Astrocyte of the cerebellum (primary cell): ENCODE results near the gene RFNG.

Source experiments
- DNase-seq: peaks from one replicate; pipeline ENCODE4 v3.0.0-alpha.2; 2011; ENCODE audit warnings: low read depth
- H3K4me3 ChIP-seq: 2 replicates; pipeline ENCODE4 v1.5.1; 2011; ENCODE audit warnings: mild to moderate bottlenecking, low read depth, low read length, moderate library complexity
- in situ Hi-C: cut with HindIII; loops from 2 replicates; pipeline ENCODE4 v1.10.0; 2017; ENCODE audit warnings: low sequenced_read_pairs
- TF ChIP-seq, protein P1 (sequence below): IDR thresholded peaks from 2 replicates; pipeline ENCODE4 v1.5.1; 2012; ENCODE audit warnings: low read length, low read depth, moderate library complexity, mild to moderate bottlenecking; ENCODE audit errors: missing control alignments

RFNG gene, protein sequence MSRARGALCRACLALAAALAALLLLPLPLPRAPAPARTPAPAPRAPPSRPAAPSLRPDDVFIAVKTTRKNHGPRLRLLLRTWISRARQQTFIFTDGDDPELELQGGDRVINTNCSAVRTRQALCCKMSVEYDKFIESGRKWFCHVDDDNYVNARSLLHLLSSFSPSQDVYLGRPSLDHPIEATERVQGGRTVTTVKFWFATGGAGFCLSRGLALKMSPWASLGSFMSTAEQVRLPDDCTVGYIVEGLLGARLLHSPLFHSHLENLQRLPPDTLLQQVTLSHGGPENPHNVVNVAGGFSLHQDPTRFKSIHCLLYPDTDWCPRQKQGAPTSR

DNA sequence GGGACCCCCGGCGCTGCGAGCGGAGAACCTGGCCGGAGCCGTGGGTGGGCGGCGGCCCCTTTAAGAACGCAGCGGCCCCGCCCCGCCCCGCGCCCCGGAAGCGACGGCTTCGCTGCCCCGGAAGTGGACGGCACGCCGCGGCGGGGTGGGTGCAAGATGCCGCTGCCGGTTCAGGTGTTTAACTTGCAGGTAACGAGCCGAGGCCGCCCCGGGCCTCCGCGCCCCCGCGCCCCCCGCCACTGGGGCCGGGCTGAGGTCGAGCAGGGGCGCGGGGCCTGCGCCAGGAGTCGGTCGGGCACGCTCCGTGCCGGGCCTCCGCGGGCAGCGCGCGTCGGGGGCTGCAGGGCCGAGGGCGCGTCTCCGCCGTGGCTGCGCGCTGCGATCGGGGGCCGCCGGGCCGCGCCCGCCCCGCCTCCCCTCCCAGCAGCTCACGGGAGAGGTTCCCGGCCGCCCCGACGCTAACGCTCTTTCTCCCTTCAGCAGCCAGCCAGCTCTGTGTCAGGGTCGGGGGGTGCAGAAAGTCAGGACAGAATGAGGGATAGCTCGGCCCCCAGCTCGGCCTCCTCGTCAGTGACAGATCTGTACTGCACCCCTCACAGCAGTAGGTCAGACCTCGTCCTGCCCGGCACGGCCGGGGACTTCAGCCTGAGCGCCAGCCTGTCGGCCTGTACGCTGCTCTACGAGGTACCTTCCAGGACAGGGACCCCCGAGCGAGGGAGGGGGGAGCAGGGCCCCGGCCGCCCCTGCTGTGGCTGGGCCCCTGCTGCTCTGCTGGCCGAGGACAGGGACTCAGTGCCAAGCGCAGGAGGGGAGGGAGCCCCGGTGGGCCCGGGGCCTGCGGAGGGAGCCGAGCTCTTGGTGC lies at the start of gene RFNG, which contains the start of gene GPS1:
Gene RFNG, minus strand, starts transcription at position 36 of the 862 bp plus-strand sequence. CDS start 45 bp downstream, outside the sequence.
Gene GPS1, plus strand, starts transcription at position 123 of the 862 bp plus-strand sequence. Its CDS starts 34 bp downstream, at position 157.
- no peak for DNase-seq
- in situ Hi-C loops, result no loop called here
- H3K4me3 ChIP-seq, result peak within 1 kb of the TSS; percentile 76
- TF ChIP-seq, protein P1, sequence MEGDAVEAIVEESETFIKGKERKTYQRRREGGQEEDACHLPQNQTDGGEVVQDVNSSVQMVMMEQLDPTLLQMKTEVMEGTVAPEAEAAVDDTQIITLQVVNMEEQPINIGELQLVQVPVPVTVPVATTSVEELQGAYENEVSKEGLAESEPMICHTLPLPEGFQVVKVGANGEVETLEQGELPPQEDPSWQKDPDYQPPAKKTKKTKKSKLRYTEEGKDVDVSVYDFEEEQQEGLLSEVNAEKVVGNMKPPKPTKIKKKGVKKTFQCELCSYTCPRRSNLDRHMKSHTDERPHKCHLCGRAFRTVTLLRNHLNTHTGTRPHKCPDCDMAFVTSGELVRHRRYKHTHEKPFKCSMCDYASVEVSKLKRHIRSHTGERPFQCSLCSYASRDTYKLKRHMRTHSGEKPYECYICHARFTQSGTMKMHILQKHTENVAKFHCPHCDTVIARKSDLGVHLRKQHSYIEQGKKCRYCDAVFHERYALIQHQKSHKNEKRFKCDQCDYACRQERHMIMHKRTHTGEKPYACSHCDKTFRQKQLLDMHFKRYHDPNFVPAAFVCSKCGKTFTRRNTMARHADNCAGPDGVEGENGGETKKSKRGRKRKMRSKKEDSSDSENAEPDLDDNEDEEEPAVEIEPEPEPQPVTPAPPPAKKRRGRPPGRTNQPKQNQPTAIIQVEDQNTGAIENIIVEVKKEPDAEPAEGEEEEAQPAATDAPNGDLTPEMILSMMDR, result no peak

DNA sequence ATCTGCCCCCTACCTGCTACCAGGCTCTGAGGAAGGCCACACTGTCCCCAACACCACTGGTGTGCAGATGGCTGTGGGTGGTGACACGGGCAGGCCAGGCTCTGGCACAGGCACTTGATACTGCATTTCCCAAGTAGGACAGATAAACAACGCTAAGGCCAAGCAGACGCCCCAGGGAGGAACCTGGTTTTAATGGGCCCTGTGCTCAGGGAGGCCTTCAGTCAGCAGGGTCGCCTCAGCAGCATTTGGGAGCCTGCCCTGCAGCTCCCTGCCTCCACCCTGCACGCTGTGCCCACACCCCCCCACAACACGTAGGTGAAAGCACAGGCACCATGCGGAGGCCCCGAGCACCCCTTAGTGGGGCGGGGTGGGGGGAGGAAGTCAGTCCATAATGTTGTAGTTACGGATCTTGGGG lies 49.7 kb upstream of the RFNG start:
- no peak for DNase-seq
- in situ Hi-C loops, result no loop called here
- TF ChIP-seq, protein P1, result no peak
- H3K4me3 ChIP-seq, result no peak overlapping the region

DNA sequence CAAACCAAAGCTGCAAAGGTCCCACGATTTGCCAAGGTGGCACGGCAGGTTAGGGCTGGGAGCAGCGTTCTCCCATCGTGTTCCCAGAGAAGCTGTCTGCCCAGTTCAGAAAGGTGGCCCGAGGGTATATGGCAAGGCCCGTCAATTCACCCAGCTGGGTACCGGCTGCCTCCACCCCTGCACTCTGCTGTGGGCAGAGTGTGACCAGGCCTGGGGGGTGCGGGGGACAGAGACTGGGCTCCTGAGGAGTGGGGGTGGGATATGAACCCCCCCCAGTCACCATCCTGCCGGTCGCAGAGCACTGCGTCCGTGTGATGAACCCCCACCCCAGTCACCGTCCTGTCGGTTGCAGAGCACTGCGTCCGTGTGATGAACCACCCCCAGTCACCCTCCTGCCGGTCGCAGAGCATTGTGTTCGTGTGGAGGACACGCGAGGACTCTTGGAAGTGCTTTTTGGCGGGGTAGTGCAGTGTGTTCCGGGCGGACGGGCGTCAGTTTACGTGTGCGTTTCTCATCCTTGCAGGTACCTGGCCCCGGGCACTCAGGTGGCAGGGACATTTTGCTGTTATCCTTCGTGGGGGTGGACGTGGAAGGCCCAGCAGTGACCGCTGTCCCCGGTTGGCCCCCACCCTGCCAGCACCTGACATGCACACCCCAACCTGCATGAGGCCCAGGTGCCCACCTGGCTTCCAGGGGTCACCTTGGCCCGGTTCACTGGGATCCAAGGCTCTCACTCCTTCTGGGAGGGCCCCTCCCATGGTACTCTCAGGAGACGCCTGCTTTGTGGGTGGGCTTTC lies 49.1 kb upstream of the RFNG start:
- in situ Hi-C loops, result no loop called here
- no peak overlapping the region for H3K4me3 ChIP-seq
- TF ChIP-seq, protein P1, result no peak
- no peak for DNase-seq

DNA sequence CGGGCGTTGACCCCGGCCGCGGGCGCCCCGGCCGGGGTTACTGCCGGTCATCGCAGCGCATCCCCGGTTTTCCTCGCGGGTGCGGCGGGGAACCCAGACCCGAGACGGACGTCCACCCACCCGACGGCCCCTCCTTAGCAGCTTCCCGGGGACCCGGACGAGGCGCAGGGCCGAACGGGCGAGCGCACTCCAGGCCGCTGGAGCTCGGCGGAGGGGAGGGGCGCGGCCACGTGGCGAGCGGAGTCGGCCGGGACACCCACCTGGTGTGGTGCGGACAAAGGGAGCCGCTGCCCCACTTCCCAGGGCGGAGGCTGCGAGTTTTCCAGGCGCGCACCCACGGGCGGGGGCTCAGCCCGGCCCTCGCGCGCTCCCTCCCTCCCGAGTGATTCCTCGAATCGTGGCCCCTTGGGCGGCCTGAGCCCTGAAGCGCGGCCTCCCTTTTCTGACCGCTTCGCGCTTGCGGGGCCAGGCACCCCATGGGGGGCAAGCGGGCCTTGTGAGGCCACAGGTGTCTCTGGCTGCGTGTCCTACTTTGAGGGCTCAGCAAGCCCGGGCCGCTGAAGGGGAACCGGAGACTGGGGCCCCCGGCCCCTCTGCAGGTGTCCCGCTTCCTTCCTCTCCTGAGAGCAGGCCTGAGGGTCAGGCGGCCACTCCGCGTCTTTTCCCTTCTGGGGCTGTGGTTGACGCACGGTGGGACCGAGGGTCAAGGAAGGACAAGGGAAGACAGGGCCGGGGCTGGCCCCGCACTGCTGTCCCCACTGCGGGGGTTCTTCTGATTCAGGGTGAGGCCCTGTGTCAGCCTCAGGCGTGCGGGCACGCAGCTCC lies 47.5 kb upstream of the RFNG start:
- no peak for DNase-seq
- peak overlapping the region; percentile 44 for H3K4me3 ChIP-seq
- TF ChIP-seq, protein P1, result no peak
- in situ Hi-C loops, result no loop called here

DNA sequence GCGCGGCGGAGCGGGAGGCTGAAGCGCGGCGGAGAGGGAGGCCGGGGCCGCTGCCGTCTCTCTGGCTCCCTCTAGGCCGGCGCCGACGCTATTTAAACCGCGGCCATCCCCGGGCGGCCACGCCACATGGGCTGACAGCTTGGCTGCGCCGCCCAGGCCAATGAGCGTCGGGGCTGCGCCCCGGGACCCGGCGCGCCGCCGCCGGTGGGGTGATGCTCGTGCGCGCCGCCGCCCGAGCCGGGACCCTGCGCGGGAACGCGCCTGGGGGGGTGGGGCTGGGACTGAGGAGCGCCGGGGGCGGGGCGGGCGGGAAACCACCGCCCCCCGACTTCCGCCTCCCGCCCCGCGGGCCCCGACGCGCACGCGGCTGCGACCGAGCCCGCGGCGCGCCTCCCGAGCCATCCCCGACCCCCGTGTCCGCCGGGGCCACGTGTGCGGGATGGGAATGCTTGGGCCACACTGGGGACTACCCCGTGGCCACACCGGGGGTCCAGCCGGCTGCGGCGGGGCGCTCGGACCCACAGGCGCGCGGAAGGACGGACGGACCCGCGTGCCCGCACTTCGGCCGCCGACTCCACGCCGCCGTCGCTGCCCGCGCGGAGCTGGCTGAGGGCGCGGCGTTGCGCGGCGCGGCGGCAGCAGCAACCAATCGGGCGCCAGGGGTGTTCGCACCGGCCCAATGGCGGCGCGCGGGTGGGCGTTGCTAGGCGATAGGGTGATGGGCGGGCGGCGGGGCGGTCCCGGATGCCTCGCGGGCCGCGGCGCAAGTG lies 46.7 kb upstream of the RFNG start, which contains the start of gene FASN:
Gene FASN, minus strand, starts transcription at position 68 of the 770 bp plus-strand sequence. CDS start 1,791 bp downstream, outside the sequence.
- DNase-seq, result peak; percentile 88
- TF ChIP-seq, protein P1, result peak; percentile 24
- H3K4me3 ChIP-seq, result peak within 1 kb of the TSS; percentile 61
- in situ Hi-C loops, result no loop called here
